ENCODE measurements around the gene PDPK1.

Gene PDPK1

GRCh38 chr16:2497695-2498484 lies 39.9 kb upstream of the PDPK1 start:
- Histone ChIP-seq H2AFZ (ENCODE audit: low read length) (no peak overlapping the region), H4K20me1 (ENCODE audit: insufficient read depth, low read length, poor library complexity, severe bottlenecking) (no peaks in the 10 kb centered on the region), H3K27me3 (ENCODE audit: insufficient read depth, low read length, poor library complexity, severe bottlenecking) (no peaks in the 10 kb centered on the region), H3K9me2 (replicated peaks; ENCODE audit: low read depth, low read length) (no peaks in the 10 kb centered on the region), H3F3A (ENCODE audit: low read depth) (no peaks in the 10 kb centered on the region), H3K79me2 (ENCODE audit: insufficient read depth, low read length) (no peaks in the 10 kb centered on the region), H3K36me3 (ENCODE audit: insufficient read depth, low read length) (no peaks in the 10 kb centered on the region; the same call in 1 of the 2 replicates), H3K9ac (ENCODE audit: low read depth, low read length, poor library complexity, severe bottlenecking) (no peak overlapping the region), H3K4me1 (ENCODE audit: insufficient read depth, low read length, poor library complexity, severe bottlenecking) (no peaks in the 10 kb centered on the region), H3K4me3 (ENCODE audit: low read length, poor library complexity, severe bottlenecking) (no peak overlapping the region), H3K9me3 (ENCODE audit: insufficient read depth, low read depth, low read length) (no peaks in the 10 kb centered on the region), H3K4me2 (ENCODE audit: low read depth, low read length, poor library complexity, severe bottlenecking) (no peak overlapping the region)
- TF ChIP-seq CTCF (conservative IDR thresholded peaks at IDR 0.05; ENCODE audit: low read length) (no peak), EZH2phosphoT487 (IDR thresholded peaks at IDR 0.05; ENCODE audit: borderline replicate concordance) (no peak)

- Histone ChIP-seq H3K9me2 (replicated peaks; ENCODE audit: low read depth, low read length) (no peaks in the 10 kb centered on the region), H3F3A (ENCODE audit: low read depth) (no peaks in the 10 kb centered on the region), H4K20me1 (ENCODE audit: insufficient read depth, low read length, poor library complexity, severe bottlenecking) (no peaks in the 10 kb centered on the region), H3K36me3 (ENCODE audit: insufficient read depth, low read length) (no peaks in the 10 kb centered on the region; the same call in 1 of the 2 replicates), H3K4me3 (ENCODE audit: low read length, poor library complexity, severe bottlenecking) (no peak overlapping the region), H3K79me2 (ENCODE audit: insufficient read depth, low read length) (no peaks in the 10 kb centered on the region), H3K9ac (ENCODE audit: low read depth, low read length, poor library complexity, severe bottlenecking) (no peak overlapping the region), H3K27me3 (ENCODE audit: insufficient read depth, low read length, poor library complexity, severe bottlenecking) (no peaks in the 10 kb centered on the region), H2AFZ (ENCODE audit: low read length) (no peak overlapping the region), H3K4me2 (ENCODE audit: low read depth, low read length, poor library complexity, severe bottlenecking) (no peak overlapping the region), H3K4me1 (ENCODE audit: insufficient read depth, low read length, poor library complexity, severe bottlenecking) (no peaks in the 10 kb centered on the region), H3K9me3 (ENCODE audit: insufficient read depth, low read depth, low read length) (no peaks in the 10 kb centered on the region)
- TF ChIP-seq EZH2phosphoT487 (IDR thresholded peaks at IDR 0.05; ENCODE audit: borderline replicate concordance) (no peak), CTCF (conservative IDR thresholded peaks at IDR 0.05; ENCODE audit: low read length) (no peak)
Measured at GRCh38 chr16:2498531-2499253, 39.1 kb upstream of the PDPK1 start.

- Histone ChIP-seq H3K36me3 (ENCODE audit: insufficient read depth, low read length) (no peaks in the 10 kb centered on the region; the same call in 1 of the 2 replicates), H3K79me2 (ENCODE audit: insufficient read depth, low read length) (no peaks in the 10 kb centered on the region), H3K4me1 (ENCODE audit: insufficient read depth, low read length, poor library complexity, severe bottlenecking) (no peaks in the 10 kb centered on the region), H3K27me3 (ENCODE audit: insufficient read depth, low read length, poor library complexity, severe bottlenecking) (no peaks in the 10 kb centered on the region), H3K9me3 (ENCODE audit: insufficient read depth, low read depth, low read length) (no peaks in the 10 kb centered on the region), H3K9ac (ENCODE audit: low read depth, low read length, poor library complexity, severe bottlenecking) (no peak overlapping the region), H2AFZ (ENCODE audit: low read length) (no peak overlapping the region), H4K20me1 (ENCODE audit: insufficient read depth, low read length, poor library complexity, severe bottlenecking) (no peaks in the 10 kb centered on the region), H3K9me2 (replicated peaks; ENCODE audit: low read depth, low read length) (no peaks in the 10 kb centered on the region), H3K4me3 (ENCODE audit: low read length, poor library complexity, severe bottlenecking) (no peak overlapping the region), H3K4me2 (ENCODE audit: low read depth, low read length, poor library complexity, severe bottlenecking) (no peak overlapping the region), H3F3A (ENCODE audit: low read depth) (no peaks in the 10 kb centered on the region)
- TF ChIP-seq EZH2phosphoT487 (IDR thresholded peaks at IDR 0.05; ENCODE audit: borderline replicate concordance) (no peak), CTCF (conservative IDR thresholded peaks at IDR 0.05; ENCODE audit: low read length) (no peak)
Measured at GRCh38 chr16:2499454-2499853, 38.4 kb upstream of the PDPK1 start.

Data from Loucy (cell line).